Stomach (tissue), 4 donors: ENCODE data around the gene EEA1.

Source experiments
- CTCF ChIP-seq, 7 experiments: fragments of 450-650 bp in 4 of 7; fragments of 200-600 bp in 3 of 7; sonication (generic) in 3 of 7; IDR thresholded peaks; one replicate each; pipeline ENCODE4 v1.5.1; 2016 to 2019; ENCODE audit warnings: antibody characterized with exemption in 7 of 7, control low read depth in 2 of 7, mild to moderate bottlenecking in 1 of 7
- POLR2AphosphoS5 ChIP-seq, 3 donors: sonication (generic); formaldehyde crosslinking; IDR thresholded peaks; one replicate each; pipeline ENCODE4 v1.6.1; 2016; ENCODE audit warnings: antibody characterized with exemption in 3 of 3

GRCh38 chr12:92814584-92814983, 114.5 kb downstream of the EEA1 start:
- TF ChIP-seq CTCF (IDR thresholded peaks at IDR 0.05) (no peak), POLR2AphosphoS5 (IDR thresholded peaks at IDR 0.05) (no peak)
